Neutrophil (primary cell): Measurements from ENCODE around the gene CDC14A.

ENCODE experiments used
- H3K27ac ChIP-seq: fragments of 200-600 bp; sonication (generic); 2 replicates; pipeline ENCODE4 v1.5.1; 2016; ENCODE audit warnings: mild to moderate bottlenecking, moderate library complexity
- H3K27me3 ChIP-seq: fragments of 200-600 bp; sonication (generic); 2 replicates; pipeline ENCODE4 v1.6.0; 2016; ENCODE audit warnings: mild to moderate bottlenecking
- H3K36me3 ChIP-seq: fragments of 200-600 bp; sonication (generic); 2 replicates; pipeline ENCODE4 v1.5.1; 2017
- H3K4me1 ChIP-seq, 2 experiments: fragments of 200-600 bp in 1 of 2; sonication (generic) in 1 of 2; 1 replicate in 1 of 2; 2 replicates in 1 of 2; pipeline versions ENCODE4 v1.5.1 to v1.6.1; 2013 to 2016; ENCODE audit warnings: low read depth in 1 of 2, low read length in 1 of 2, mild to moderate bottlenecking in 1 of 2, moderate library complexity in 1 of 2; ENCODE audit not compliant: control insufficient read depth in 1 of 2, insufficient read depth in 1 of 2
- H3K4me3 ChIP-seq, 2 experiments: fragments of 200-600 bp in 1 of 2; sonication (generic) in 1 of 2; 1 replicate in 1 of 2; 2 replicates in 1 of 2; pipeline ENCODE4 v1.5.1; 2013 to 2016; ENCODE audit warnings: low read depth in 1 of 2, low read length in 1 of 2, mild to moderate bottlenecking in 1 of 2, moderate library complexity in 1 of 2
- H3K9me3 ChIP-seq: fragments of 200-600 bp; sonication (generic); 2 replicates; pipeline ENCODE4 v1.5.1; 2016
- CTCF ChIP-seq: fragments of 200-600 bp; sonication (generic); IDR thresholded peaks from 2 replicates; pipeline ENCODE4 v1.5.1; 2016; ENCODE audit warnings: antibody characterized with exemption

The CDC14A gene, protein sequence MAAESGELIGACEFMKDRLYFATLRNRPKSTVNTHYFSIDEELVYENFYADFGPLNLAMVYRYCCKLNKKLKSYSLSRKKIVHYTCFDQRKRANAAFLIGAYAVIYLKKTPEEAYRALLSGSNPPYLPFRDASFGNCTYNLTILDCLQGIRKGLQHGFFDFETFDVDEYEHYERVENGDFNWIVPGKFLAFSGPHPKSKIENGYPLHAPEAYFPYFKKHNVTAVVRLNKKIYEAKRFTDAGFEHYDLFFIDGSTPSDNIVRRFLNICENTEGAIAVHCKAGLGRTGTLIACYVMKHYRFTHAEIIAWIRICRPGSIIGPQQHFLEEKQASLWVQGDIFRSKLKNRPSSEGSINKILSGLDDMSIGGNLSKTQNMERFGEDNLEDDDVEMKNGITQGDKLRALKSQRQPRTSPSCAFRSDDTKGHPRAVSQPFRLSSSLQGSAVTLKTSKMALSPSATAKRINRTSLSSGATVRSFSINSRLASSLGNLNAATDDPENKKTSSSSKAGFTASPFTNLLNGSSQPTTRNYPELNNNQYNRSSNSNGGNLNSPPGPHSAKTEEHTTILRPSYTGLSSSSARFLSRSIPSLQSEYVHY

GRCh38 chr1:100352267-100353070, at the start of gene CDC14A:
Gene CDC14A, plus strand, starts transcription at chr1:100352506. Its CDS starts 449 bp downstream, at chr1:100352955.
- H3K9me3 ChIP-seq, result no peaks in the 10 kb centered on the region
- no peaks in the 10 kb centered on the region for H3K27me3 ChIP-seq
- peak within 1 kb of the TSS; percentile 87 for H3K27ac ChIP-seq
- H3K4me3 ChIP-seq, result peak within 1 kb of the TSS; percentile 75 to 91
- peaks cover 50 to 60% of the 10 kb centered on the region in 2 experiments for H3K4me1 ChIP-seq
- H3K36me3 ChIP-seq, result no peaks in the 10 kb centered on the region
- peak; percentile 31 for TF ChIP-seq CTCF

- Histone ChIP-seq H3K4me1 (no peaks in the 10 kb centered on the region), H3K36me3 (no peaks in the 10 kb centered on the region), H3K27ac (no peak overlapping the region), H3K4me3 (no peak overlapping the region), H3K9me3 (no peaks in the 10 kb centered on the region), H3K27me3 (no peaks in the 10 kb centered on the region)
- TF ChIP-seq CTCF, result no peak
Measured at GRCh38 chr1:100302739-100303138, 49.6 kb upstream of the CDC14A start.

DNA sequence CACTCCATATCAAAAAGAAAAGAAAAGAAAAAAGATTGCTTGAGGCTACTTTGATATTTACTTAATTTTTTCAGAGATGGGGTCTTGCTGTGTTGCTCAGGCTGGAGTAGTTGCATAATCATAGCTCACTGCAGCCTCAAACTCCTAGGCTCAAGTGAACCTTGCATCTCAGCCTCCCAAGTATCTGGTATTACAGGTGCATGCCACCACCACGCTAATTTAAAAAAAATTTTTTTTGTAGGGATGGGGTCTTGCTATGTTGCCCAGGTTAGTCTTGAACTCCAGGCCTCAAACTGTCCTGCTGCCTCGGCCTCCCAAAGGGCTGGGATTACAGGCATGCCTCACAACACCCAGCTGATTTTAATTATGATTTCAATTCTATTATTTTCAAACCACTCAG, 48.1 kb upstream of the CDC14A start:
- Histone ChIP-seq H3K4me1 (no peaks in the 10 kb centered on the region), H3K36me3 (no peaks in the 10 kb centered on the region), H3K27me3 (no peaks in the 10 kb centered on the region), H3K4me3 (no peak overlapping the region), H3K9me3 (no peaks in the 10 kb centered on the region), H3K27ac (no peak overlapping the region)
- TF ChIP-seq CTCF, result no peak

DNA sequence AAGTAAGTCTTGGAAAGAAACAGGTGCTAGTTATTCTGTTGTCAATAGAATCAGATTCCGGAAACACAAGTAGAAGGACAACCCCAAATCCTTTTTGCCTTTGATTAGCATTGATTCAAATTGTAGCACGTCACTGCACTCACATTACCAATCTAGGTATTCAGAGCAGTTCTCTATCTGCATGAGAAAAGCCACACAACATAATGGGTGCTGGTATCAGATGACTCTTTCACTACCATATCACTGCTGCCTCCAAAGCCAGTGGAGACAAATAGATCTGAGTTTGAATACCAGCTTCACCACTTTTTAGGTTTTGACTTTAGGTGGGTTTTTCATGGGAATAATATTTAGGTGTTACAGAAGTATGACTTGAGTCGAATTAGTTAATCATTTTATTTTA, 47.4 kb upstream of the CDC14A start:
- H3K36me3 ChIP-seq, result no peaks in the 10 kb centered on the region
- H3K27ac ChIP-seq, result no peak overlapping the region
- H3K27me3 ChIP-seq, result no peaks in the 10 kb centered on the region
- H3K4me1 ChIP-seq, result no peaks in the 10 kb centered on the region
- no peaks in the 10 kb centered on the region for H3K9me3 ChIP-seq
- H3K4me3 ChIP-seq, result no peak overlapping the region
- TF ChIP-seq CTCF, result no peak

- no peak overlapping the region for H3K27ac ChIP-seq
- no peaks in the 10 kb centered on the region for H3K36me3 ChIP-seq
- TF ChIP-seq CTCF, result no peak
- H3K4me3 ChIP-seq, result no peak overlapping the region
- H3K9me3 ChIP-seq, result no peaks in the 10 kb centered on the region
- no peaks in the 10 kb centered on the region for H3K4me1 ChIP-seq
- H3K27me3 ChIP-seq, result no peaks in the 10 kb centered on the region
Measured at GRCh38 chr1:100305954-100306353, 46.4 kb upstream of the CDC14A start.
